Natural killer cell (primary cell): ENCODE measurements around the gene PPEF1. TPM values are rescaled to one million over a fixed set of nuclear protein-coding genes. Genes with fewer than 3 reads are reported as not detected.

ENCODE experiments used
- ATAC-seq, 3 donors: fragments of 150-1000 bp in 2 of 3; fragments of 200-7000 bp in 1 of 3; cut with Tn5 transposase; 1 replicate in 1 of 3; 2 replicates in 2 of 3; pipeline ENCODE4 v1.10.0; 2021; ENCODE audit warnings: mild to moderate bottlenecking in 2 of 3, moderate library complexity in 2 of 3
- DNase-seq, 2 donors: peaks; one replicate each; pipeline versions ENCODE4 v3.0.0 to v3.0.0-alpha.2; 2013 to 2021; ENCODE audit warnings: mixed read lengths in 1 of 2
- H3K27ac ChIP-seq: one replicate; pipeline ENCODE4 v1.5.1; 2013; ENCODE audit warnings: mild to moderate bottlenecking, low read length
- H3K27me3 ChIP-seq: one replicate; pipeline ENCODE4 v1.6.1; 2013; ENCODE audit warnings: low read length; ENCODE audit not compliant: control insufficient read depth, insufficient read depth
- H3K36me3 ChIP-seq: one replicate; pipeline ENCODE4 v1.6.1; 2013; ENCODE audit warnings: low read length; ENCODE audit not compliant: control insufficient read depth, insufficient read depth
- H3K4me1 ChIP-seq: one replicate; pipeline ENCODE4 v1.6.1; 2013; ENCODE audit warnings: low read length; ENCODE audit not compliant: control insufficient read depth, insufficient read depth
- H3K4me3 ChIP-seq: one replicate; pipeline ENCODE4 v1.5.1; 2013; ENCODE audit warnings: low read length
- H3K9me3 ChIP-seq: one replicate; pipeline ENCODE4 v1.6.1; 2013; ENCODE audit warnings: low read length; ENCODE audit not compliant: control insufficient read depth, insufficient read depth
- H3K27ac Mint-ChIP-seq, 2 donors: one replicate each; pipeline ENCODE4 v1.8.0; 2022; ENCODE audit warnings: mild to moderate bottlenecking in 2 of 2, mixed read lengths in 2 of 2, moderate library complexity in 1 of 2
- H3K27me3 Mint-ChIP-seq, 2 donors: one replicate each; pipeline ENCODE4 v1.8.0; 2022; ENCODE audit warnings: low read depth in 2 of 2, mixed read lengths in 2 of 2
- H3K36me3 Mint-ChIP-seq: one replicate; pipeline ENCODE4 v1.8.0; 2022; ENCODE audit warnings: mixed read lengths
- H3K4me1 Mint-ChIP-seq, 2 donors: one replicate each; pipeline ENCODE4 v1.8.0; 2022; ENCODE audit warnings: mixed read lengths in 2 of 2
- H3K4me3 Mint-ChIP-seq: one replicate; pipeline ENCODE4 v1.8.0; 2022; ENCODE audit warnings: mild to moderate bottlenecking, moderate library complexity, mixed read lengths
- H3K9me3 Mint-ChIP-seq, 2 donors: one replicate each; pipeline ENCODE4 v1.8.0; 2022; ENCODE audit warnings: mixed read lengths in 2 of 2
- CTCF ChIP-seq: fragments of 200-600 bp; IDR thresholded peaks from one replicate; pipeline ENCODE4 v1.8.0; 2022; ENCODE audit warnings: antibody characterized with exemption
- WGBS: methylation state at CpG from one replicate; pipeline ENCODE4 v1.1.7; 2013; ENCODE audit warnings: missing lambda C conversion rate; ENCODE audit not compliant: insufficient coverage; 5-methylcytosine and 5-hydroxymethylcytosine counted together
- intact Hi-C: fragments of 100-400 bp; cut with micrococcal nuclease; formaldehyde crosslinking; loops from one replicate; pipeline ENCODE4 v1.14.2; 2022
- total RNA-seq, 4 donors: library from RNA; stranded (reverse); fragments of 120-200 nt in 1 of 4; gene quantifications; one replicate each; pipeline versions ENCODE4 v1.2.3 to v1.2.4, GENCODE V29; 2013 to 2022

Gene PPEF1
- total RNA-seq, 3 donors from 2014 or later (not counting 1 experiment from before 2014, with no cell fraction given) = 0.49 to 1.9 TPM; not detected in 1

GRCh38 chrX:18875256-18875878 is 167.9 kb downstream of the PPEF1 start:
- 84% methylated on average over 12 of the region's 15 CpGs for WGBS
- DNase-seq (no peak), ATAC-seq (no peak)
- TF ChIP-seq CTCF = no peak
- H3K36me3 ChIP-seq = no peaks in the 10 kb centered on the region
- no peaks in the 10 kb centered on the region for H3K9me3 ChIP-seq
- Mint-ChIP-seq H3K27ac (no peak overlapping the region), H3K36me3 (no peaks in the 10 kb centered on the region), H3K4me1 (no peaks in the 10 kb centered on the region), H3K27me3 (peaks cover 0 to 3% of the 10 kb centered on the region in 2 donors), H3K9me3 (no peaks in the 10 kb centered on the region), H3K4me3 (no peak overlapping the region)
- H3K27ac ChIP-seq = no peak overlapping the region
- no peaks in the 10 kb centered on the region for H3K4me1 ChIP-seq
- intact Hi-C loops = no loop called here
- no peak overlapping the region for H3K4me3 ChIP-seq
- H3K27me3 ChIP-seq = no peaks in the 10 kb centered on the region

GRCh38 chrX:18877469-18877868 is 170.0 kb downstream of the PPEF1 start:
- 88% methylated on average over 5 of the region's 7 CpGs for WGBS
- Mint-ChIP-seq H3K4me1 (no peaks in the 10 kb centered on the region), H3K36me3 (no peaks in the 10 kb centered on the region), H3K9me3 (no peaks in the 10 kb centered on the region), H3K27me3 (peaks cover 0 to 3% of the 10 kb centered on the region in 2 donors), H3K4me3 (no peak overlapping the region), H3K27ac (no peak overlapping the region)
- DNase-seq (no peak), ATAC-seq (no peak)
- Histone ChIP-seq H3K4me3 (no peak overlapping the region), H3K36me3 (no peaks in the 10 kb centered on the region), H3K27me3 (no peaks in the 10 kb centered on the region), H3K4me1 (no peaks in the 10 kb centered on the region), H3K27ac (no peak overlapping the region), H3K9me3 (no peaks in the 10 kb centered on the region)
- TF ChIP-seq CTCF = no peak
- intact Hi-C loops = no loop called here

Other genes starting within 250 kb of the PPEF1 start
- not detected for gene RS1, start 35.5 kb upstream of the PPEF1 start, total RNA-seq